DOHH2 (cell line): Measurements from ENCODE around the gene AXIN1.

Experiments used
- H3F3A ChIP-seq: fragments of 200-600 bp; sonication (generic), shearing (Covaris generic); 2 replicates; pipeline ENCODE4 v1.6.0; 2016; ENCODE audit warnings: antibody characterized with exemption, mild to moderate bottlenecking; ENCODE audit not compliant: control insufficient read depth, insufficient read depth
- H3K27ac ChIP-seq: fragments of 200-600 bp; sonication (generic); 2 replicates; pipeline ENCODE4 v1.5.1; 2014; ENCODE audit warnings: low read depth, mild to moderate bottlenecking, low read length, moderate library complexity
- H3K27me3 ChIP-seq: fragments of 200-600 bp; sonication (generic); 2 replicates; pipeline ENCODE4 v1.6.1; 2014; ENCODE audit warnings: mild to moderate bottlenecking, low read length, mixed read lengths; ENCODE audit not compliant: control insufficient read depth
- H3K36me3 ChIP-seq: fragments of 200-600 bp; sonication (generic); 2 replicates; pipeline ENCODE4 v1.6.1; 2014; ENCODE audit warnings: mild to moderate bottlenecking, low read length, moderate library complexity, mixed read lengths; ENCODE audit not compliant: control insufficient read depth
- H3K4me1 ChIP-seq: fragments of 200-600 bp; sonication (generic); 2 replicates; pipeline ENCODE4 v1.6.1; 2014; ENCODE audit warnings: mild to moderate bottlenecking, low read length, mixed read lengths; ENCODE audit not compliant: control insufficient read depth
- H3K4me2 ChIP-seq: fragments of 200-600 bp; sonication (generic); 2 replicates; pipeline ENCODE4 v1.6.0; 2014; ENCODE audit warnings: mild to moderate bottlenecking, low read length, moderate library complexity
- H3K4me3 ChIP-seq: fragments of 200-600 bp; sonication (generic); 2 replicates; pipeline ENCODE4 v1.5.1; 2014; ENCODE audit warnings: mild to moderate bottlenecking, low read length, mixed read lengths
- H3K79me2 ChIP-seq: fragments of 200-600 bp; sonication (generic); 2 replicates; pipeline ENCODE4 v1.6.1; 2014; ENCODE audit warnings: mild to moderate bottlenecking, low read length, mixed read lengths; ENCODE audit not compliant: control insufficient read depth
- H3K9me2 ChIP-seq: fragments of 200-600 bp; sonication (generic); replicated peaks from 2 replicates; pipeline ENCODE4 v1.6.1; 2014; ENCODE audit warnings: mild to moderate bottlenecking, low read length, mixed read lengths; ENCODE audit not compliant: control insufficient read depth
- H3K9me3 ChIP-seq: fragments of 200-600 bp; sonication (generic); 2 replicates; pipeline ENCODE4 v1.6.1; 2014; ENCODE audit warnings: antibody characterized with exemption, low read length, mixed read lengths; ENCODE audit not compliant: control insufficient read depth, insufficient read depth
- H4K20me1 ChIP-seq: fragments of 200-600 bp; sonication (generic); 2 replicates; pipeline ENCODE4 v1.6.0; 2014; ENCODE audit warnings: low read depth, mild to moderate bottlenecking, antibody characterized with exemption, low read length, moderate library complexity; ENCODE audit not compliant: control insufficient read depth, insufficient read depth
- CTCF ChIP-seq: fragments of 200-600 bp; sonication (generic); IDR thresholded peaks from one replicate; pipeline ENCODE4 v1.5.1; 2014; ENCODE audit warnings: antibody characterized with exemption, mild to moderate bottlenecking, low read depth, low read length; ENCODE audit not compliant: poor library complexity, severe bottlenecking
- EZH2phosphoT487 ChIP-seq: fragments of 200-600 bp; sonication (generic); IDR thresholded peaks from 2 replicates; pipeline ENCODE4 v1.6.1; 2017; ENCODE audit warnings: borderline replicate concordance, mild to moderate bottlenecking, antibody characterized with exemption, low read length, moderate library complexity, mixed read lengths

The AXIN1 gene

GRCh38 chr16:272633-273546 is 79.6 kb downstream of the AXIN1 start:
- H3K4me1 ChIP-seq = peaks cover 3% of the 10 kb centered on the region; the same call in 1 of the 2 replicates
- H3F3A ChIP-seq = no peaks in the 10 kb centered on the region
- H3K36me3 ChIP-seq = no peaks in the 10 kb centered on the region
- peaks cover 20% of the 10 kb centered on the region for H3K27me3 ChIP-seq
- H3K9me3 ChIP-seq = no peaks in the 10 kb centered on the region
- no peak overlapping the region for H3K4me2 ChIP-seq
- no peaks in the 10 kb centered on the region for H4K20me1 ChIP-seq
- H3K4me3 ChIP-seq = no peak overlapping the region
- H3K27ac ChIP-seq = no peak overlapping the region
- TF ChIP-seq CTCF (no peak), EZH2phosphoT487 (no peak)
- H3K79me2 ChIP-seq = no peaks in the 10 kb centered on the region
- H3K9me2 ChIP-seq = no peaks in the 10 kb centered on the region

GRCh38 chr16:270381-271255 is 81.9 kb downstream of the AXIN1 start:
- Histone ChIP-seq H3K27me3 (peaks cover 14% of the 10 kb centered on the region), H3F3A (no peaks in the 10 kb centered on the region), H3K9me3 (no peaks in the 10 kb centered on the region), H3K27ac (no peak overlapping the region), H3K4me3 (no peak overlapping the region), H3K79me2 (no peaks in the 10 kb centered on the region), H3K9me2 (no peaks in the 10 kb centered on the region), H4K20me1 (no peaks in the 10 kb centered on the region), H3K4me1 (peaks cover 3% of the 10 kb centered on the region; the same call in 1 of the 2 replicates), H3K4me2 (no peak overlapping the region), H3K36me3 (no peaks in the 10 kb centered on the region)
- TF ChIP-seq EZH2phosphoT487 (no peak), CTCF (no peak)

DNA sequence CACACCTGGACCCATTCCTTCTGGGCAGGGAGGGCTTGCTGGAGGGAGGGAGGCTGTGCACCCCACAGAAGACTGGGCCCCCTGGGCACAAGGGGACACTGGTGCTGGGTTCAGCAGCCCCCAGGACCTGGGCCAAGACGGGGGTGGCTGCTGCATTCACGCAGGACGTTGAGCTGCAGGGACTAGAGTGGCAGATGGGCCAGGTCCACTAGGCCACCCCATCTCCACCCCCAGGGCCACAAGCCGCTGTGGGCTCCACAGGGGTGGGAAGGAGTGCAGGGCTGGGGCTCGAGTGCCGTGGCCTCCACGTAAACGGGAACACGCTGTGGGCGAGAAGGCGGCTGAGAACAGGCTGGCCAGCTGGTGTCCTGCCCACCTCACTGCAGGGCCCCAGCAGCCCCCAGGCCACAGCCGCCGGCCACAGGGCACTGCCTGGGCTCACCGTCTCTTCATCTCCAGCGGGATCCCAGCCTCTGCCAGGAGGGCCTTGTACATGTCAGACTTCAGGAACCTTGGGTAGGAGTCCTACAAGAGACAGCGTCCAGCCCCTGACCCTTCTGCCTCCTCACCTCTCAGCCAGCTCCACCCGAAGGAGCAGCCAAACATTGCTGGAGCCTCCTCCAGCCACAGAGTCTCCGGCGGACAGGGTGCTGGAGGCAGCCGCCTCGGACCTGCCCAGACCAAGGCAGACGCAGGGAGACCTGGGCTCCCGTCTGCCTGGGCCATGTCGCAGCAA is 83.3 kb downstream of the AXIN1 start:
- Histone ChIP-seq H3K4me1 (no peaks in the 10 kb centered on the region), H3K27me3 (peaks cover 3% of the 10 kb centered on the region; the same call in 1 of the 2 replicates), H3K36me3 (no peaks in the 10 kb centered on the region), H3K9me3 (no peaks in the 10 kb centered on the region), H3K4me3 (no peak overlapping the region), H3K4me2 (no peak overlapping the region), H3F3A (no peaks in the 10 kb centered on the region), H3K9me2 (no peaks in the 10 kb centered on the region), H4K20me1 (no peaks in the 10 kb centered on the region), H3K79me2 (no peaks in the 10 kb centered on the region), H3K27ac (no peak overlapping the region)
- TF ChIP-seq CTCF = no peak
- TF ChIP-seq EZH2phosphoT487 = no peak
